Urinary bladder (tissue), 4 donors: ENCODE results near the gene DCPS. TPM values are rescaled to one million over a fixed set of nuclear protein-coding genes. Genes with fewer than 3 reads are reported as not detected.

Source experiments
- DNase-seq: peaks from one replicate; pipeline ENCODE4 v3.0.0-alpha.2; 2015; ENCODE audit errors: extremely low spot score
- H3K27ac ChIP-seq: one replicate; pipeline ENCODE4 v1.5.1; 2013; ENCODE audit warnings: low read depth, mild to moderate bottlenecking, moderate library complexity
- H3K36me3 ChIP-seq: one replicate; pipeline ENCODE4 v1.6.1; 2013; ENCODE audit warnings: mild to moderate bottlenecking, moderate library complexity; ENCODE audit not compliant: insufficient read depth
- H3K4me1 ChIP-seq: one replicate; pipeline ENCODE4 v1.6.1; 2013; ENCODE audit warnings: mild to moderate bottlenecking, moderate library complexity; ENCODE audit not compliant: insufficient read depth
- H3K4me3 ChIP-seq: one replicate; pipeline ENCODE4 v1.5.1; 2013; ENCODE audit warnings: low read depth, low read length
- WGBS: extraction: QIAGEN DNeasy Blood & Tissue Kit; methylation state at CpG from one replicate; pipeline ENCODE4 v1.1.7; 2013; 5-methylcytosine and 5-hydroxymethylcytosine counted together
- polyA plus RNA-seq: library from polyadenylated mRNA; stranded (reverse); fragments of 200-250 nt; gene quantifications from one replicate; pipeline ENCODE4 v1.2.3, GENCODE V29; 2013
- total RNA-seq: library from RNA; depleted of rRNA; stranded (reverse); fragments of >200 nt; gene quantifications from one replicate; pipeline ENCODE4 v1.2.3, GENCODE V29; 2014
- donor health status: healthy with polysubstance abuse.
- donor health status: healthy.

Gene DCPS
- total and polyA plus RNA-seq, 2 donors: 6.7 to 28.3 TPM

DNA sequence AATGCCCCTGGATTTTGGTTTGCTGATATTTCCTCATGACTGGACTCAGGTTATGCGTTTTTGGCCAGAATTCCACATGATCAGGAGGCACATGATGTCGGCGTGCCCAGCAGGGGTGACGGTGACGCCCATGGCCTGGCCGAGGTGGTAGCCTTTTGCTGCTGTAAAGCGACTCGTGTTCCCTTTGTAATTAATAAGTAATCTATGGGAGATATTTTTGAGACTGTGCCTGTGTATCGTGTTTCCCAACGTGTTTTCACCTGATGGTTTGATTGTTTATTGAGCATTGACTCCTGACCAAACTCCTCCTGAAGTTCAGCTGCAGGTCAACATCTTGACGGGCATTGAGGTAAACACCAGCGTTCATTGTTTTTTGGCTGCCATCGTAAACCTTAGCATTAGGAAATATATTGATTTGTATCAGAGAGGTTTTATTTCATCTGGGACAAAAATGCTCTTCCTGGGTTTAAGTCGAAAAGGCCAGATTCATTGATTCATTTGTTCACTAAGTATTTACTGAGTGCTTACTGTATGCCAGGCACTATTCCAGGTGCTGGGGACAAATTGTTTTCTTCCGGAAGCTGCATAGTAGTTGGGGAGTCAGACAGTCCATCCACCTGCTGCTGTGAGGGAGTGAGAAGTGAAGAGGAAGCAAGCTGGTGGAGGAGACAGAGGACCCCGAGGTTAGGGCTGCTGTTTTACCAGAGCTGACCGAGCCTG, 23.6 kb downstream of the DCPS start:
- WGBS: 84% methylated on average over 17 of the region's 17 CpGs
- Histone ChIP-seq H3K4me3 (no peak overlapping the region), H3K4me1 (no peaks in the 10 kb centered on the region), H3K27ac (peak overlapping the region; percentile 55), H3K36me3 (no peaks in the 10 kb centered on the region)
- DNase-seq: no peak

DNA sequence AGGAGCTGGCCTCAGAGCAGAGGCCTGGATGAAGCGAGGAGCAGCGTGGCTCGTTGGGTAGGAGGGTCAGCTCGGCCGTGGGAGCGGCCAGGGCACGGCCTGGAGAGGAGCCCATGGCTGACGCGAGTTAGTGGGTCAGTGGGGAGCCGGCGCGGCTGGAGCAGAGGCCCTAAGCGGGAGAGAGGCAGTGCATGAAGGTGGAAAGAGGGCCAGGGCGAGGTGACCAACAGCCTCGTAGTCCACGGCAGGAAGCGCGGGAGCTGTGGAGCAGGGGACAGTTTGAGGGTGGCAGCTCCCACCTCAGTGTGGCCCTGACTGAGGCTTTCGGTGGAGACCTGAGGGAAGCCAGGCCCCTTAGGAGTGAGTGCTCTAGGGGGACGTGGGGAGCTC, 24.1 kb downstream of the DCPS start:
- DNase-seq: no peak
- whole genome bisulfite sequencing: 91% methylated on average over 20 of the region's 20 CpGs

DNA sequence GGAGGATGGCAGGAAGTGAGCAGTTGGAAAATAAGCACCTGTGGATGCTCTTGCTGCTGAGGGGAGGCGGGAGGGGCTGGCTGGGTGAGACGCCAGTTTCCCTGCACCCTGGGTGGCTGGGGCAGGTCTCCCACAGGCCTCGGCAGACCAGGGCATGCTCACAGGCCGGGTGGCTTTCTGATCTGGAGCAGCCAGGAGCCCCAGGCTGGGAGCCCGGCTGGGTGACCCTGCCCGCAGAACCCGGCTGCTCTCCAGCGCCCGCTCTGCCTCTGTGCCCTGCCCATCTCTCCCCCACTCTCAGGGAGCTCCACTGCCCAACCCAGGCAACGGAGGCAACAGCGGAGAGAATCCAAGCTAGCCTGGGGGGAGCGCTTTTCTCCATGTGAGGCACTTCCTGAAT, 24.6 kb downstream of the DCPS start:
- no peaks in the 10 kb centered on the region for H3K36me3 ChIP-seq
- 88% methylated on average over 12 of the region's 12 CpGs for WGBS
- no peak for DNase-seq
- H3K27ac ChIP-seq: peak overlapping the region; percentile 12
- no peaks in the 10 kb centered on the region for H3K4me1 ChIP-seq
- H3K4me3 ChIP-seq: no peak overlapping the region

More for the DNA sequence above, 24.1 kb downstream of the DCPS start:
- peak overlapping the region; percentile 12 for H3K27ac ChIP-seq
- H3K4me1 ChIP-seq: no peaks in the 10 kb centered on the region
- no peak overlapping the region for H3K4me3 ChIP-seq
- H3K36me3 ChIP-seq: no peaks in the 10 kb centered on the region

DNA sequence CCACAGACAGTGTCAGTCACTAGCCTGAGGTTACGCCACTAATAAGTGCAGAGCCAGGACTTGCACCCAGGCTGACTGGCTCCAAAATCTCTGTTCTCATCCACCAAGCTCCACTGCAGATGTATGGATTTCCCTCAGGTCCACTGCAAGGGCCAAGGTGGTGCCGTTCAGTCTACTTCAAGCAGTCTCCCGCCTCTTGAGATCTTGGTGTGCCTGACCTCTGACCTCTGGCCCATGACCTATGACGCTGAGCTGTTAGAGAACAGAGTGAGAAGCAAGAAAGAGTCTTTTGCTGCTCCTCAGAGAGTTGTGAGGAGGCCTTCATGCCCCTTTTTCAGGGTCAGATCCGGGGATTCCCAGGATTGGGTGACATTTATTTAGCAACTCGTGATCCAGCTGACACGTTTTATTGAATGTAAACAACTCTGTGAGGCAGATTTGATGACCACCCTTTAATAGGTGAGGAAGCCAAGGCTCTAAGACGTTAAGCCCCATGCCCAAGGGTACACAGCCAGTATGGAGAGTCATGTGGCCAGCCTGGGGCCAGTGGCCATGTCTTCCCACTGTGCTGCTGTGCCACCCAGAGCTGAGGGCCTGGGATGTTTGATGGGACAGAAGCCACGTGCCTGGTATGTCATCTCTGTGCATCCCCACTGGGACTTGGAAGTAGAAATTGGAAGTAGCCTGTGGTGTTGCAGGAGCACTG, 25.2 kb downstream of the DCPS start:
- no peaks in the 10 kb centered on the region for H3K4me1 ChIP-seq
- WGBS: 67% methylated on average over 9 of the region's 9 CpGs
- H3K27ac ChIP-seq: no peak overlapping the region
- no peak overlapping the region for H3K4me3 ChIP-seq
- H3K36me3 ChIP-seq: no peaks in the 10 kb centered on the region
- no peak for DNase-seq

DNA sequence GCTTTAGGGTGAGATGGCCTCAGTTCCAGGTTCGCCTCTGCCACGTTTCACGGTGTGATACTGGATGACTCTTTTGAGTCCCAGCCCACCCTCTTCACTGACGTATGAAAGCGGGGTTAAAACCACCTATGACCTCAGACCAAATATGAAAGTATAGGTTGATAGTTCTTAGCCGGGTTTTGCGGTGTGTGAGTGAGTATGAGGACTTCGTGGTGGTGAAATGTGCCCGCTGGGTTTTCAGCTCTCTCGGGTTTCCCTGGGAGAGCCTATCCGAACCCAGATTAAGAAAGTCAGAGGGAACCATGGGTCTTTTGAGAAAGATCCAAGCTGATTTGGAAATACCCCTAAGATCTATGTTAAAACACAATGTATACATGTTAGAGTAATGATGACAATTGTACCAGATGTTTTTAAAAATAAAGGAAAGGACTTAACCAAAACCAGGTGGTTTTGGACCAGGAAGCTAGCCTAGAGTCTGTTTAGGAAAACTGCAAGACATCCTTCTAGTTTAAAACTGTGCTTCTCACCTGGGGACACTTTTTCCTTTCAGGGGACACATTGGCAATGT, 25.9 kb downstream of the DCPS start:
- Histone ChIP-seq H3K27ac (no peak overlapping the region), H3K4me1 (no peaks in the 10 kb centered on the region), H3K36me3 (no peaks in the 10 kb centered on the region), H3K4me3 (no peak overlapping the region)
- 89% methylated on average over 11 of the region's 11 CpGs for WGBS
- no peak for DNase-seq

DNA sequence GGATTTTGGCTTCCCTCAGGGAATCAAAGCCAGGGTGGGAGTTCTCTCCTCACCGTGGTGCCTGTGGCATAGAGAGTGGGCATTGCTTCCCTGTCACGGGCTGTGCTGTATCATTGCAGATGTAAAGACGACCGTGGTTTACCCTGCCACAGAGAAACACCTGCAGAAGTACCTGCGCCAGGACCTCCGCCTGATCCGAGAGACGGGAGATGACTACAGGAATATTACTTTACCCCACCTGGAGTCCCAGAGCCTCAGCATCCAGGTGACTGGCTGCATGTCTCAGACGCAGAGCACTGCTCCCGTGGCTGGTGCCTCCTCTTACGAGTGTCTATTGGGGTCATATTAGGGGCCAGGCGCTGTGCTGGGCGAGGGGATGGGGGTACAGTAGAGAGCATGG, 27.4 kb downstream of the DCPS start:
- Histone ChIP-seq H3K36me3 (no peaks in the 10 kb centered on the region), H3K4me1 (no peaks in the 10 kb centered on the region), H3K27ac (no peak overlapping the region), H3K4me3 (no peak overlapping the region)
- DNase-seq: no peak
- 98% methylated on average over 13 of the region's 13 CpGs for WGBS

DNA sequence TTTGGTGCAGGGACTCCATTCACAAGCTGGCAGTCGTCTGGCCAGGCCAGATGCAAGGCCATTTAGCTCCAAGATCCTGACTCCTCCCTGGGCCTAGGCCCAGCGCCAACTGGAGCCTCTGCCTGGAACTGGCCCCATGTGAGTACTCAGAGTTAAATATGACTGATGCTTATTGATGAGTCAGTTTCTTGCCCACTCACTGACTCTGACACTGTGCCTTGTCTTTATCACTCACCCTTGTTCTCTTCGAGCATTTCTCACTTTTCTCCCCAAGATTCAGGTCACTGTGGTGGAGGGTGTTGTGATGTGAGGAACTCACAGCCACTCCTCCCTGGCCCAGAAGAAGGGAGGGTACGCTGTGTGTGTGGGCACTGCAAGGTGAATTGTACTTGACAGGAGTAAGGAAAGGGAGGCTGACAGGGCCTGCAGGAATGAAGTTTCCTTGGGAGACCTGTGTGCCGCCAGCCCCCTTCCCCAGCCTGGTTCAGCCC, 28.4 kb downstream of the DCPS start:
- no peak for DNase-seq
- no peaks in the 10 kb centered on the region for H3K36me3 ChIP-seq
- no peak overlapping the region for H3K4me3 ChIP-seq
- no peaks in the 10 kb centered on the region for H3K4me1 ChIP-seq
- 61% methylated on average over 5 of the region's 5 CpGs for WGBS
- no peak overlapping the region for H3K27ac ChIP-seq

DNA sequence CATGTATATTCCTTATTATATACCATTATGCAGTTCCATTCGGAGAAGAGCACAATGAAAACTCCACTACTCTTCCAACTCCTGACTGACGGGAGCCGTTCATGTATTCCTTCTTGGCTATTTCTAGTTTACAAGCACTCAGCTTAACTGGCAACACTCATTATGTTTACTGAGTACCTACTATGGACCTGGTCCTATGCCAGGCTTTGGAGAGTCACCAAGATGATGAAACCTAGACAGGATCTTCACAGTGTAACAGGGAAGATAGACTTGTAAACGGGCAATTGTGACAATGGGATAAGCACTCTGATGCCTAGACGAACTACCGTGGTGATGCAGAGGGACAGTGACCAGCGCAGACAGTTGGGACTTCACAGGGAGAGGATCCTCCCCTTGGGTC, 29.3 kb downstream of the DCPS start:
- 94% methylated on average over 7 of the region's 7 CpGs for whole genome bisulfite sequencing

DNA sequence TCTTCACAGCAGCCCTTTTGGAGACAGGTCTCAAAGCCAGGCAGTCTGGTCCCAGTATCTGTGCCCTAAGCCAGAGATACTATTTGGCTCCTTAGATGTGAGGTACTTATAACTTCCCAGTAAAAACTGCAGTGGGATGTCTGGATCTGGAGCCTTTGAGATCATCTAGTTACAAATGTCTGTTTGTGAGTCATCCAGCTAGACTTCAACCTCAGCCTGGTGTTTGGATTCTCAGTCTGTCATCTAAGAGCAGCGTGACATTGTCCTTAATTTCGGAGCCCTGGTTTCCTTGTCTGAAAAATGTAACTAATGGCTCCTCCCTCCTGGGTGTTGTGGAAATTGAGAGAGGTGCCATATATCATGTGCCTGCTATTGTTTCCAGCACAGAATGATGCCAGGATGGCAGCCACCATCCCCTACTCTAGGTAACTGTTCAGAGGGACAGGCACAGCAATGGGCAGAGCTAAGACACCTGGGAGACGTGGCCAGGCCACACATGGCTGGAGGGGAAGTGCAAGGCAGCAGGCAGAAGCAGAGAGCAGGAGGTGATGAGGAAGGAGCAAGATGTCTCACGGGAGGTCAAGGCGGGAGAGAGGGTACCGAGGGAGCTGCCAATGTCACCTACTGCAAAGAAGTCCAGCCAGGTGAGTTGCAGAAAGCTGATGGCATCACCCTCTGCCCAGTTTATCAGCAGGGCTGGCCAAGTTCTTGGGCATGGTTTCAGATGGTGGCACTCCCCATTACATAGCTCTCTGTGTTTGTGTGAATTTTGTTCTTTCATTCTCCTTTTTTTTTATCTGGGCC, 31.0 kb downstream of the DCPS start:
- no peak for DNase-seq
- no peaks in the 10 kb centered on the region for H3K36me3 ChIP-seq
- H3K4me1 ChIP-seq: no peaks in the 10 kb centered on the region
- 92% methylated on average over 6 of the region's 6 CpGs for WGBS
- no peak overlapping the region for H3K4me3 ChIP-seq
- no peak overlapping the region for H3K27ac ChIP-seq

More for the DNA sequence above, 29.3 kb downstream of the DCPS start:
- Histone ChIP-seq H3K27ac (no peak overlapping the region), H3K36me3 (no peaks in the 10 kb centered on the region), H3K4me3 (no peak overlapping the region), H3K4me1 (no peaks in the 10 kb centered on the region)
- no peak for DNase-seq

DNA sequence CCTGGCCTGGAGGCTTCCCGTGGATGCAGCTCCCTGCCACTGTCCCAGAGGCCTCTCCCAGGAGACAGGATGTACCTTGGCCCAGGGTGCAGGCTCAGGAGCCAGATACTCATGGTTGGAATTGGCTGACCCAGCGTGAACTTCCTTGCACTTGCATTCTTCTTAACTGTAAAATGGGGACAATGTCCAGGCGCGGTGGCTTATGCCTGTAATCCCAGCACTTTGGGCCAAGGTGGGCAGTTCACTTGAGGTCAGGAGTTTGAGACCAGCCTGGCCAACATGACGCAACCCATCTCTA, 31.6 kb downstream of the DCPS start:
- 91% methylated on average over 5 of the region's 5 CpGs for WGBS
- no peak overlapping the region for H3K4me3 ChIP-seq
- H3K36me3 ChIP-seq: no peaks in the 10 kb centered on the region
- no peak for DNase-seq
- H3K4me1 ChIP-seq: no peaks in the 10 kb centered on the region
- H3K27ac ChIP-seq: no peak overlapping the region

DNA sequence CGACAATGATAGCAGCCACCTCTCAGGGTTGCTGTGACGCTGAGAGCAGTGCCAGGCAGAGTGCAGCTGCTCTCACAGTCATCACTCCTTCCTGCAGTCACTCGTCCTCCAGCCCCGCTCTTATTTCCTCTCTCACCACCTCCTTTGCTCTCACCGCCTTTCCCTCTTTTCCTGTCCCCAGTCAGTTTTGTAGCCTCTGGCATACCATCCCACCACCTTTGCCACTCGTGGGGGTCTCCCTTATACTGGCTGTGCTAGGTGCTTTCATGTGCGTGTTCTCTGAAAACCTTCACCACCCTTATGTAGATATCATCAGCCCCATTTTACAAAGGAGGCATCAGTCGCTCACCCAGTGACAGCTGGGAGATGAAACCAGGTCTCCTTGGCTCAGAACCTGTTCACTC, 32.3 kb downstream of the DCPS start:
- no peaks in the 10 kb centered on the region for H3K4me1 ChIP-seq
- H3K27ac ChIP-seq: no peak overlapping the region
- no peak overlapping the region for H3K4me3 ChIP-seq
- no peak for DNase-seq
- H3K36me3 ChIP-seq: no peaks in the 10 kb centered on the region
- whole genome bisulfite sequencing: 82% methylated on average over 8 of the region's 8 CpGs

DNA sequence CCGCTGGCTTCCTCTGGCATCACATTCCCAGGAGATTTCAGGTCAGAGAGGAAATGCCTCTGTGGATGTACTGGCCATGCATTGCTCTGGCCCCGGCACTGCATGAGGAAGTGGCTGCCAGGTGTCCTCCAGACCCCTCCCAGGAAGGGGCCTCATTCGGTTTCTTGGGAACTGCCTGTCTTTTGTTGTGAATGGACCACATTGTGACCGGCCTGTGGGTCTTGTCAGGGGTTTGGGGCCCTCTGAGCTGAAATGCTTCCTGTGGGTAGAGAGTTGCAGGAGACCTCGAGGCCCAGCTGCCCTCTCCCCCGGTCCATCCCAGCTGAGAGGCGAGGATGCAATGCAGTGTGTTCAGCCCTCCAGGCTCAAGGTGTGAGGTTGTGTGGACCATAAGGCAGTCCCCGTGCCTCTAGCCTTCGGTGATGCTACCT, 32.8 kb downstream of the DCPS start:
- no peak for DNase-seq

DNA sequence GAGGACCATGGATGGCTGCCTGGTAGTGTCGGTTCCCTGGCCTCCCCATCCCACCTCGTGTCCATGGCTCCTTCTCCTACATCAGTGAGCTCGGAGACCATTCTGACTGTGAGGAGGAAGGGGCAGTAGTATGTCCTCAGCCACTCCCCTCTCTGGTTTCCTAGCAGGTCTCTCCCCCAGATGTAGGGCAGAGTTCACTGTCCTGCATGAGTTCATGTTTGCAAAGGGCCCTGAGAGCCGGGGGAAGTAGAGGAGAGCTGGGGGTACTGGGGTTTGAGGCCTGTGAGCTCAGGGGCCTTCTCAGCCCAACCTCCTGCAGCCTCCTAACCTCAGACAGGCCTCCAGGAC, 33.2 kb downstream of the DCPS start:
- 88% methylated on average over 4 of the region's 4 CpGs for WGBS
- no peak for DNase-seq
- no peaks in the 10 kb centered on the region for H3K36me3 ChIP-seq
- H3K4me3 ChIP-seq: no peak overlapping the region
- no peaks in the 10 kb centered on the region for H3K4me1 ChIP-seq
- no peak overlapping the region for H3K27ac ChIP-seq

More for the DNA sequence above, 32.8 kb downstream of the DCPS start:
- no peak overlapping the region for H3K4me3 ChIP-seq
- H3K27ac ChIP-seq: no peak overlapping the region
- 74% methylated on average over 9 of the region's 9 CpGs for WGBS
- no peaks in the 10 kb centered on the region for H3K36me3 ChIP-seq
- H3K4me1 ChIP-seq: no peaks in the 10 kb centered on the region
